HG02678 (cell line): ENCODE measurements around the gene RPUSD3.

Experiments
- ATAC-seq: cut with Tn5 transposase; IDR thresholded peaks from one replicate; pipeline ENCODE4 v1.9.1; 2021; ENCODE audit warnings: mild to moderate bottlenecking, moderate library complexity; ENCODE audit not compliant: unreplicated experiment

The RPUSD3 gene

DNA sequence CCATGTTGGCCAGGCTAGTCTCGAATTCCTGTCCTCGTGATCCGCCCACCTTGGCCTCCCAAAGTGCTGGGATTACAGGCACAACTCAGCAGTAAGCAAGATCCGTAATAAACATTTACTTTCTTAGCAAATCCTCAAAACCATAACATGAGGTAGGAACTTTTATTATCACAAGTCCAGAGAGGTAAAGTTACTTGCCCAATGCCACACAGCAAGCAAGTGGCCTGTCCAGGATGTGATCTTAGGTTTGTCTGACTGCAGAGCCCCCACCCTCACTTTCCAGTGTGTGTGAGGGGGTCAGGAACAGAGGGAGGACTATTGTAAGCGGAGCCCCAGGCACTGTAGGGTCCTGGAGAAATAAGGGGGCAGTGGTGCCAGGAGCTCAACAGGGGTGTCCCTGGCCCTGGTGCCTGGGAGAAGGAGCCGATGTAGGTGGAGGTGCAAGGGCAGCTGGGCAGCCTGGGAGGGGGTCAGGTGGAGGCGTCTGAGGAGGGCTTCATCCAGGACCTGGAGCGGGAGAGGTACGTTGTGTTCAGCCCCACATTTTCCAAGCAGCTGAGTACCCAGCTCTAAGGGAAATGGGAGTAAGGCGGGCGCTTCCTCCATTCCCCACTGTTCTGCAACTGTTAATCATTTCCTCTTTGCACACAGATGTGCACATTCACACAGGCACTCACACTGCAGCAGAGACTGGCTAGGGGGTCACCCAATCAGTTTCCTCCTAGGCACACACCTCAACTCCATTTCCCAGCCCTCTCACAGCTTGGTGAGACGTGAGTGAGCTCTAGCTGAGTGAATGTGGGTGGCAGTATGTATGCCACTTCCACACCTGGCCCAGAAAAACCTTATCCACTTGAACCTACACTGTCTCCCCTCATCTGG is 5.9 kb downstream of the RPUSD3 start:
- no peak for ATAC-seq

DNA sequence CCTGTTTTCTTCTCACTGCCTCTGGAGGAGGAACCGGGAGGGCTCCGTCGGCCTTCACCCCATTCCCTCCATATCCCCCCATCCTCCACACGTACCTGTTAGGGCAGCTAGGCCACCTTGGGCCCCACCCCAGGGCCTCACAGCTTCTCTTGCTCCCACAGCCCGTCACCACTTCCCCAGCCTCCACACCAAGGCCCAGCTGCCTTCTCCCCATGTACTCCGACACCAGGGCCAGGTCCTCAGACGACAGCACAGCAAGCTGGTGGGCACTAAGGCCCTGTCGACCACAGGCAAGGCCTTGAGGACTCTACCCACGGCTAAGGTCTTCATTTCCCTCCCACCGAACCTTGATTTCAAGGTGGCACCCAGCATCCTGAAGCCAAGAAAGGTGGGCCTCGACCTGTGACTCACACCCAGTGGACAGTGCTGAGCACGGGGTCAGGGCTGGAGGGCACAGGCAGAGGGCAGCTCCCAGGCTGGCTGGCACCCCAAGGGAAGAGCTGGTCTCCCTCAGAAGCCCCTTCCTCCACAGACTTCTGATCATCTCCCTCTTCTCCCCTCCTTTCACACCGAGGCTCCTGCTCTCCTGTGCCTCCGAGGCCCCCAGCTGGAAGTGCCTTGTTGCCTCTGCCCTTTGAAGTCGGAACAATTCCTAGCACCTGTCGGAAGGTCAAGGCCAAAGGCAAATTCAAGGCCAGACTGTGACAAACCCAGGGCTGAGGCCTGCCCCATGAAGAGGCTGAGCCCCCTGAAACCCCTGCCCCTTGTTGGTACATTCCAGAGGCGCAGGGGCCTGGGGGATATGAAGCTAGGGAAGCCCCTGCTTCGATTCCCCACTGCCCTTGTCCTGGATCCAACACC is 9.1 kb downstream of the RPUSD3 start:
- no peak for ATAC-seq

DNA sequence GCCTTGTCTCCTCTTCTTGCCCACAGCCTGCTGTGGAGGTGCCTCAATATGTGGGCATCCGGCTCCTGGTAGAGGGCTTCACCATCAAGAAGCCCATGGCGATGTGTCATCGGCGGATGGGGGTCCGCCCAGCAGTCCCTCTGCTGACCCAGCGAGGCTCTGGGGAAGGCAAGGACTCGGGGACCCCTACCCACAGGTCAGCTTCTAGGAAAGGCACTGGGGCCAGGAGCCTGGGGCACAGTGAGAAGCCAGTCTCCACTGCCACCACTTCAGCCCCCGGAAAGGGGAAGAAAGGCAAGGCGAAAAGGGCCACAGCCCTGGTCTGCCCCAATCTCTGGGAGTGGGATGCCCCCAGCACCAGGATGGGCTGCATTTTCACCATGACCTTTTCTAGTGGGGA is 10.7 kb downstream of the RPUSD3 start:
- ATAC-seq, result no peak

DNA sequence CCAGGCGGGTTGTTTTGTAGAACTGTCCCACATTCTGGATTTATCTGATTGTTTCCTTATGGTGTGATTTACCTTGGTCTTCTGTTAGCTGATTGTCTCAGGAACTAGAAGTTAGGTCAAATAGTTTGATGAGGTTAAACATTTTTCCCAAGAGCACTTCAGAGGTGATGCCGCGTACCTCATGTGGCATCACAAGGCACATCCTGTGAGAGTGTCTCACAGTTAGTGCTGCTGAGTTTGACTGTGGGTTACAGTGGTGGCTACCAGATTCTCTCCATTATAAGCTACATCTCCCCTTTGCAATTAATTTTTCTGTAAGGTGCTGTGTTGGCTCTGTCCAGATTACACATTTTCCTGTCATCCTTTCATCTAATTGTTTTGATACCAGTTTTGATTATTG is 12.6 kb downstream of the RPUSD3 start:
- no peak for ATAC-seq

DNA sequence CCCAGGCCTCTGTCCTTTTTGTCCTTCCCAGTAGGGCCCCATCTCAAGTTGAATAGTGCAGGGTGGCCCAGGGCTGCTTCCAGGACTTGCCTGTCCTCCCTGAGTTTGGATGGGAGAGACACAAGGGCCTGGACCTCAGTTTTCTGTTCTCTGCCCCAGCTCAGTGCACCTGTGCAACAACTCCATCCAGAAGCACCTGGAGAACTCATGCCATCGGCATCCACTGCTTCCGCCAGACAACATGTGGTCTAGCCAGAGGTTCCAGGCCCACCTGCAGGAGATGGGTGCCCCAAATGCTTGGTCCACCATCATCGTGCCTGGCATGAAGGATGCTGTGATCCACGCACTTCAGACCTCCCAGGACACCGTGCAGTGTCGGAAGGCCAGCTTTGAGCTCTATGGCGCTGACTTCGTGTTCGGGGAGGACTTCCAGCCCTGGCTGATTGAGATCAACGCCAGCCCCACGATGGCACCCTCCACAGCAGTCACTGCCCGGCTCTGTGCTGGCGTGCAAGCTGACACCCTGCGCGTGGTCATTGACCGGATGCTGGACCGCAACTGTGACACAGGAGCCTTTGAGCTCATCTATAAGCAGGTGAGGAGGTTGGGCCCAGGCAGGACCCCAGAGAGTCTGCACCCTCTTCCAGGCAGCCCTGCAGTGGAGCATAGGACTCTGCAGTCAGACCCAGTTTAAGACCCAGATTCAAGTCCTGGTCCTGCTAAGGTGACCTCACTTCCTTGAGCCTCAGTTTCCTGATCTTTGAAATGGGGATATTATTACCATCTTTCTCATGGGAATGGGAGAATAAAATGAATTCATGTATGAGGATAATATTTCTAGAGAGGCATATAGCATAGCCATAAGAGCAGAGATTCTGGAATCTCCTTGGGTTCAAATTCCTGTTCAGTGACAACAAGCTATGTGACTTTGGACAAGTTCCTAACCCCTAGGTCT is 14.7 kb downstream of the RPUSD3 start:
- no peak for ATAC-seq

DNA sequence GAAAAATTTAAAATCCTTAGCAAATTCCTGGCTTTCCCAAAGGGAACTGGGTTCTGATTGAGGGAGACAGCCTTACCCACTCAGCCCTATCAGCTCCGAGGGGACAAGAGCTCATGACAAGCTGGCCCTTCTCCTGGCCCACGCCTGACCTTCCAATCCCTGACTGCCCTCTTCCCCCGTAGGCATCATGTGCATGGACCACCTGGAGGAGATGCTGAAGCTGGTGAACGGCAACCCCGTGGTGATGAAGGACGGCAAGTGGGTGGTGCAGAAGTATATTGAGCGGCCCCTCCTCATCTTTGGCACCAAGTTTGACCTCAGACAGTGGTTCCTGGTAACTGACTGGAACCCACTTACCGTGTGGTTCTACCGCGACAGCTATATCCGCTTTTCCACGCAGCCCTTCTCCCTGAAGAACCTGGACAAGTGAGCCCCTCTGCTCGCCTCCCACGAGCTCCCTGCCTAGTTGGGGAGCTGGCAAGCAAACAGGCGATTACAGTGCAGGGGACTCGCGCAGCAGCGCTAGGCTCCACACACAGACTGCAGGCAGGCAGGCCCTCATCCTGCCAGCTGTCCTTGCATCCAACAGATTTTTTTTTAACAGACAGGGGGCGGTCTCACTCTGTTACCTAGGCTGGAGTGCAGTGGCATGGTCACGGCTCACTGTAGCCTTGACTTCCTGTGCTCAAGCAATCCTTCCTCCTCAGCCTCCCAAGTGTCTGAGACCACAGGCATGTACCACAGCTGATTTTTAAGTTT is 16.8 kb downstream of the RPUSD3 start:
- no peak for ATAC-seq

DNA sequence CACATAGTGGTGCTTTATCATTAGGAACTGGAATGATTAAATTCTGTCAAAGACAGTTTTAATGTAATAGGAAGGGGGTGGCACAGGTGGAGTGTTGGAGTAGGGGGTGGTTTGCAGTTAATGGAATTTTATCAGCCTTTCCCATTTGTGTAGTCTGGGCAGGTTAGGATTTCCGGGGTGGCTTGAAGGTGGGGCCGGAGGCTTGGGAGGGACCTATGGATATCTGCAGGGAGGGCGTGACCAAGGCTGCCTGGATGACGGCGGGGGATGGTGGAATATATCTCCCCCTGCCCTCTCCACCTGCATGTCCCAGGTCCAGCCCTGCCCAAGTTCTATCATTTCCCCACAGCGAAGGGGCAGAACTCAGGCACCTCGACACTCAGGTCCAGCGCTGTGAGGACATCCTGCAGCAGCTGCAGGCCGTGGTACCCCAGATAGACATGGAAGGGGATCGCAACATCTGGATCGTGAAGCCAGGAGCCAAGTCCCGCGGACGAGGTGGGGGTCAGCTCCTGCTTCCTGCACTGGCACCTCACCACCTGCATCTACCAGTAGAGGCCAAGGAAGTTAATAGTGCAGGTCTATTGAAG is 18.3 kb downstream of the RPUSD3 start:
- ATAC-seq, result no peak

DNA sequence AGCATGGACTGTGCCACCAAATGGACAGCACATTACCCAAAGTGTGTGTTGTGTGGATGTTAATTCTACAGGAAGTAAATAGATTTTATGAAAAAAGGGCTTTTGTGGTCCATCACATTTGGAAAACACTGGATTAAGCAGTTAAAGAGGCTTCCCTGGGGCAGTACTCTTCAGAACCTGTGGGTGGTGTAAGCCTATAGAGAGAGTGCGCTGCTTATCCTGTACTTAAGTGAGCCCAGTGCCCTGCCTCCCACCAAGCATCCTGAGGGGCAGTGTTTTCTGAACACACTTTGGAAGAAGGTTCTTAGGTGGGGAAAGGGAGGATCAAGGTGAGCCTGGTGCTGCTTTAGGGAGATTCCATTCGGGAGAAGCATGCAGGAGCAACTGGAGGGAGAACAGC is 22.9 kb downstream of the RPUSD3 start:
- no peak for ATAC-seq

DNA sequence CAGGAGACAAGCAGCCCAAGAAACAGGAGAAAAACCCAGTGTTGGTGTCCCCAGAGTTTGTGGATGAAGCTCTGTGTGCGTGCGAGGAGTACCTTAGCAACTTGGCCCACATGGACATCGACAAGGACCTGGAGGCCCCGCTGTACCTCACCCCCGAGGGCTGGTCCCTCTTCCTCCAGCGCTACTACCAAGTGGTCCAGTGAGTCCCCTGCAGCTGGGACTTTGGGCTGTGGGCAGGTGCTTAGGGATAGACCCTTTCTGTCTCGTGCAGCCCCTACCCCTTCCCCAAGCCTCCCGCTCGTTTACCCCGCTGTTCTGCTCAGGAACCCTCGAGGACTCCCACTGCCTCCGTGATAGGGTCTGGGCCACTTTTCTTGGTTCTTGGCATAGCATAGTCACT is 23.3 kb downstream of the RPUSD3 start:
- ATAC-seq, result no peak

DNA sequence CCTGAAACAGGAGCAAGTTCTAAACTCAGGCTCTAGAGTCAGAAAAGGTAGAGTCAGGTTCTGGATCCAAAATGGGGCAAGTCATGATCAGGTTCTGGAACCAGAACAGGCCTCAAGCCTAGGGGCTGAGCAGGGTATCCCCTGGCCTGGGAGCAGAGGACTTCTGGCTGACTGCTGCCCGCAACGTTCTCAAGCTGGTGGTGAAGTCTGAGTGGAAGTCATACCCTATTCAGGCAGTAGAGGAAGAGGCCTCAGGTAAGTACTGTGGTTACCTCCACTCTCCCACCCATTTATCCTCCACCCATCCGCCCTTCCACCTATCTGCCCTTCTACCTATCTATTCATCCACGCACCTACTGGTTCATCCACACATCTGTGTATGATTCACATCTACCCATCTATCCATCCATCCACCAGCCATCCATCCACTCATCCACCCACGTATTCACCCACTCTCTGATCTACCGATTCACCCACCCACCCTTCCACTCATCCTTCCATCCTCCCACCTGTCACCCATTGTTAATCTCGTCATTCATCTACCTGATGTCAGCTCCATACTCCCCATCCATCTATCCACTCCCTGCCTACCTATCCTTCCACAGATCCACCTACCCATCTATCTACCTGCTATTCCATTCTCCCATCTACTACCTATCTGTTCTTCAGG is 25.0 kb downstream of the RPUSD3 start:
- no peak for ATAC-seq

DNA sequence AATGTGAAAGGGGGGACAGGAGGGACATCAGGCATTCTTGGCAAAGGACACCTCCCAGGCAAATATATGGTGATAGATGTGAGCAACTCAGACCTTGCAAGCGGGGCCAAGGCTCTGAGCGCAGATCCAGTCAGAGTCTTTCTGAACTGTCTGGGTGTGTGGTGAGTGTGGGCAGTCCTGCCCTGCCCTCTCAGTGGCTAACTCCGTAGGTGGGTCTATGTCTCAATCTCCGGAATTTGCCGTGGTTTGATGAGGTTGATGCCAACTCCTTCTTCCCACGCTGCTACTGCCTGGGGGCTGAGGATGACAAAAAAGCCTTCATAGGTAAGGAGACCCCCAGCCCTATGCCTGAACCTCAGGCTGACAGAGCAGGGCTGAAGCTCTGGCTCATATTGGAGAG is 26.4 kb downstream of the RPUSD3 start:
- ATAC-seq, result no peak

DNA sequence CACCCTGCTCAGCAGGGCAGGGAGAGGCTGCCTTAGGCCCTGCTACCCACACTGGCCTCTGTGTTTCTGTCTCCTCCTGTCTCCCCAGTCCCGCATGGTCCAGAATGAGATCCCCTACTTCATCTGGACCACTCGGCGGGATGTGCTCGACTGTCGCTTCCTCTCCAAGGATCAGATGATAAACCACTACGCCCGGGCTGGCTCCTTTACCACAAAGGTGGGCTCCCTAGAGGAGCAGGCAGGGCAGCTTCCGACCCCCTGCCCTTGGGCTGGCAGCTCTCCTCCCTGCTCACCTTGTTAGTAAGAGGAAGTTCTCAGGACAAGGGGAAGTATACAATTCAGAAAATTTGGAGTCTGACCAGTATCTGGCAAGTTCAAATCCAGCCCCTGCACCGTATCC is 27.8 kb downstream of the RPUSD3 start:
- ATAC-seq, result no peak

DNA sequence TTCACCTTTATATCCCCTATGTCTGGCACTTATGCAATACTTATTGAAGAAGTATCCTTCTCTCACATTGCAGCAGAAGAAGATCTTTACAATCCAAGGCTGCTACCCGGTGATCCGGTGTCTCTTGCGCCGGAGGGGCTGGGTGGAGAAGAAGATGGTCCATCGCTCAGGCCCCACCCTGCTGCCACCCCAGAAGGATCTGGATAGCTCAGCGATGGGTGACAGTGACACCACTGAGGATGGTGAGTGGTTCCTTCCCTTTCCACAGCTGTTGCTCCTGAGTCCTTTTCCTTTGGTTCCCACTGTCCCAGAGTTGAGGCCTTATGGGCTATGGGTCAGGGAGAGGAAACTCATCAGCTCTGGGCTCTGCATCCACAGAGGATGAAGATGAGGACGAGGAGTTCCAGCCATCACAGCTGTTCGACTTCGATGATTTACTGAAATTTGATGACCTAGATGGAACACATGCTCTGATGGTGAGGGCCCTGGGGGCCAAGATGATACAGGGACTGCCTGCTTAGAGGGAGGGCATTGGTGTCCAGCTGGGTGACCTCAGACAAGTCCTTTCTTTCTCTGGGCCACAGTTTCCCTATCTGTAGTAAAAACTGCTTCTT is 30.8 kb downstream of the RPUSD3 start:
- ATAC-seq, result no peak

DNA sequence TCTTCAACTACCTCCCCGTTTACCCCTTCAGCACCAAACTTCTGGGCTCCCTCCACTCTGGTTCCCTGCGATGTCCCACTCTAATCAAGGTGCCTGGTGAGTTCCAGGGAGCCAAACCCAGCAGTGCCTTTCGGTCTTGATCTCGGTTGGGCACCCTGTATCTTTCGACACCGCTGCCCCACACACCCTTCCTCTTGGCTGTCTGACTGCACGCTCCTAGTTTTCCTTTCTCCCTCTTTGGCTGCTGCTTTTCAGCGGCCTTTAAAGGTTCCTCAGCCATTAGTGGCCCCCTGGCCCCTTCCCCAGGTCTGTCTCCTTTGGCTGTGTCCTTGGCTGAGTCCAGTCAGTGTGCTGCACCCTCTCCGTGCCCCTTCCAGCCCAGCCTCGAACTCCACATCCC is 33.0 kb downstream of the RPUSD3 start:
- ATAC-seq, result no peak

DNA sequence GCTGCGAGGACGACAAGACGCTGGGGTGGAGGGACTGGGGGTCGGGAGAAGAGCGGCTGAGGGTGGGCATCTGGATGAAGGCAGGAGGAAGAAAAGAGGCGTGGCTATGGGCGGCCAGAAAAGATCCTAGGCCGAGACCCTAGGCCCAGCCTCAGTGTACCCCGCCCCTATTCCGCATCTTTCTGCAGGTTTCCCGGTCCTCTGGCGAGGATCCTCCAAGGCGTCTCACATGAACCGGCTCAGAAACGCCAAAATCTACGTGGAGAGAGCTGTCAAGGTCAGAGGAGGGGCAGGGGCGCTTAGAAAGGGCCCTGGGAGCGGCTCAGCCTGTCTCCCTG is 33.4 kb downstream of the RPUSD3 start:
- ATAC-seq, result no peak

DNA sequence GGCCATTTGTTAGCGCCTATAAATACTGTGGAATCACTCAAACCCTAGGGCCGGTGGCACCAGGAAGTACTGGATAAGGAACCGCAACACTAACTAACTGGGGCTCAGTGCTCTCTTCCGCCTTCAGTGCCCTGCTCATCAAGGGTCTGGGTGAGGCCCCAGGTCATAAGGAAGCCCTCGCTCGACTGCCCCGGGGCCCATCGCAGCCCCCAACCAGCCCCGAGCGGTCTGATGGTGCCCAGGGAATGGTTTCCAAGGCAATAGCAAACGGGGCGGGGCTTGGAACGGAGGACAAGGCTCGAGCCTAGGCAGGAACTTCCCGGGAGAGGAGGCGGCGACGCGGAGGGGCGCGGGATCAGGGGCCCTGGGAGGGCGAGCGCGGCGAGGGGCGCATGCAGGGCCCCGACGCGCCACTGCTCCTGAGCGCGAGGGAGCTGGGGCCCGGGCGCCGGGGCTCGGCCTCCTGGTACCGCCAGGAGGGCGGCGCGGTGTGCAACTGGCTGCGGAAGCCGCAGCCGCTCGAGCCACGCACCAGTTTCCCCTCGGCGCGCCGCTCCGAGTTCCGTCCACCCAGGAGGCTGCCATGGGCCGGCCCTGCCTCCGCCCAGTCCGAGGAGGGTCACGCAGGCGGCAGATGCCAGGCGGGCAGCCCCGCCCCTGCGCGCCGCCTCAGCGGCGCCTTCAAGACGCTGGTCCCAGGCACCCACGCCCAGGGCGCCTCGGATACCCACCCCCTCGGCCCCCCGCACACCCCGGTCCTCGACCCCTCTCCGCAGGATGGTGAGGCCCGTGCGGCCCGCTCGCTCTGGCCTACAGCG is 34.0 kb downstream of the RPUSD3 start, which contains the start of gene TTLL3:
TSS of gene TTLL3 (plus strand) at position 648 of the 818 bp plus-strand sequence. CDS start 400 bp downstream, outside the sequence.
- ATAC-seq, result peak; percentile 49

DNA sequence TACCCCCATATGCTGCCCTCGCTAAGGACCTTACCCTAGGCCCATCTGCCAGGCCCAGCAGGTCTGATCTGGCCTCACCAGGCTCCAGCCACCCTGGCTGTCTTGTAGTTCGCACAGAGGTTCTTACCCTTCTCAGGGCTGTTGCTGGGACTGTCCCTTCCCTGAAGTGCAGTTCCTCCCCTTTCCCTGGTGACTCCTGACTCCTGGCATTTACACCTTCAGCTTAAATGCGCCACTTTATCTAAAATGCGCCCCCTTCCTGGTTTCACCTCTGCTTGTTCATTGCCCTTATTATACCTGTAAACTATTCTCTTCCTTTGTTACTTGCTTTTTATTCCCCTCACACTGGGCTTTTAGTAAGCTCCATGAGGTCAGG is 34.6 kb downstream of the RPUSD3 start:
- ATAC-seq, result peak; percentile 4
